ENCODE data around the gene ACTR3C. TPM values are rescaled to one million over a fixed set of nuclear protein-coding genes. Genes with fewer than 3 reads are reported as not detected.

The ACTR3C gene
- total RNA-seq, 1 donor from 2014 or later, result 1.6 TPM

GRCh38 chr7:150367677-150368095 is 44.3 kb upstream of the ACTR3C start:
- Histone ChIP-seq H3K27me3 (ENCODE audit: control insufficient read depth in 3 of 3, insufficient read depth in 3 of 3, low read length in 3 of 3) (no peaks in the 10 kb centered on the region), H3K4me3 (ENCODE audit: low read length in 3 of 3) (peak overlapping the region; percentile 63 to 95 (median 76)), H3K4me1 (ENCODE audit: control insufficient read depth in 3 of 3, insufficient read depth in 3 of 3, low read length in 3 of 3) (peaks cover 35 to 50% (median 40%) of the 10 kb centered on the region in 3 donors), H3K27ac (ENCODE audit: low read depth, low read length) (peak overlapping the region; percentile 98), H3K9ac (ENCODE audit: low read depth in 1 of 3, low read length in 3 of 3) (peak overlapping the region; percentile 84 to 98 (median 96)), H3K36me3 (ENCODE audit: control insufficient read depth in 3 of 3, insufficient read depth in 3 of 3, low read length in 3 of 3) (peaks cover 13 to 28% (median 20%) of the 10 kb centered on the region in 3 donors), H3K9me3 (ENCODE audit: control insufficient read depth in 3 of 3, low read length in 3 of 3) (no peaks in the 10 kb centered on the region)

GRCh38 chr7:150365673-150366398 is 42.5 kb upstream of the ACTR3C start:
- no peak overlapping the region for H3K27ac ChIP-seq (ENCODE audit: low read depth, low read length)
- no peak overlapping the region for H3K9ac ChIP-seq (ENCODE audit: low read depth in 1 of 3, low read length in 3 of 3)
- H3K36me3 ChIP-seq (ENCODE audit: control insufficient read depth in 3 of 3, insufficient read depth in 3 of 3, low read length in 3 of 3), result peaks cover 6 to 13% (median 10%) of the 10 kb centered on the region in 3 donors
- no peaks in the 10 kb centered on the region for H3K9me3 ChIP-seq (ENCODE audit: control insufficient read depth in 3 of 3, low read length in 3 of 3)
- peaks cover 41 to 57% (median 51%) of the 10 kb centered on the region in 3 donors for H3K4me1 ChIP-seq (ENCODE audit: control insufficient read depth in 3 of 3, insufficient read depth in 3 of 3, low read length in 3 of 3)
- no peak overlapping the region for H3K4me3 ChIP-seq (ENCODE audit: low read length in 3 of 3)
- no peaks in the 10 kb centered on the region for H3K27me3 ChIP-seq (ENCODE audit: control insufficient read depth in 3 of 3, insufficient read depth in 3 of 3, low read length in 3 of 3)

GRCh38 chr7:150365194-150365593 is 41.8 kb upstream of the ACTR3C start:
- Histone ChIP-seq H3K4me1 (ENCODE audit: control insufficient read depth in 3 of 3, insufficient read depth in 3 of 3, low read length in 3 of 3) (peaks cover 35 to 51% (median 45%) of the 10 kb centered on the region in 3 donors), H3K9me3 (ENCODE audit: control insufficient read depth in 3 of 3, low read length in 3 of 3) (no peaks in the 10 kb centered on the region), H3K4me3 (ENCODE audit: low read length in 3 of 3) (no peak overlapping the region), H3K27ac (ENCODE audit: low read depth, low read length) (no peak overlapping the region), H3K9ac (ENCODE audit: low read depth in 1 of 3, low read length in 3 of 3) (no peak overlapping the region), H3K27me3 (ENCODE audit: control insufficient read depth in 3 of 3, insufficient read depth in 3 of 3, low read length in 3 of 3) (no peaks in the 10 kb centered on the region), H3K36me3 (ENCODE audit: control insufficient read depth in 3 of 3, insufficient read depth in 3 of 3, low read length in 3 of 3) (peaks cover 4 to 8% (median 6%) of the 10 kb centered on the region in 3 donors)

GRCh38 chr7:150363872-150364271 is 40.5 kb upstream of the ACTR3C start:
- H3K4me3 ChIP-seq (ENCODE audit: low read length in 3 of 3), result no peak overlapping the region
- no peaks in the 10 kb centered on the region for H3K36me3 ChIP-seq (ENCODE audit: control insufficient read depth in 3 of 3, insufficient read depth in 3 of 3, low read length in 3 of 3)
- H3K27ac ChIP-seq (ENCODE audit: low read depth, low read length), result peak overlapping the region; percentile 38
- no peak overlapping the region for H3K9ac ChIP-seq (ENCODE audit: low read depth in 1 of 3, low read length in 3 of 3)
- H3K4me1 ChIP-seq (ENCODE audit: control insufficient read depth in 3 of 3, insufficient read depth in 3 of 3, low read length in 3 of 3), result peaks cover 25 to 48% (median 34%) of the 10 kb centered on the region in 3 donors
- H3K27me3 ChIP-seq (ENCODE audit: control insufficient read depth in 3 of 3, insufficient read depth in 3 of 3, low read length in 3 of 3), result no peaks in the 10 kb centered on the region
- no peaks in the 10 kb centered on the region for H3K9me3 ChIP-seq (ENCODE audit: control insufficient read depth in 3 of 3, low read length in 3 of 3)

GRCh38 chr7:150363370-150363769 is 40.0 kb upstream of the ACTR3C start:
- H3K36me3 ChIP-seq (ENCODE audit: control insufficient read depth in 3 of 3, insufficient read depth in 3 of 3, low read length in 3 of 3), result no peaks in the 10 kb centered on the region

GRCh38 chr7:150361807-150362621 is 38.7 kb upstream of the ACTR3C start:
- no peak overlapping the region for H3K4me3 ChIP-seq (ENCODE audit: low read length in 3 of 3)
- no peaks in the 10 kb centered on the region for H3K27me3 ChIP-seq (ENCODE audit: control insufficient read depth in 3 of 3, insufficient read depth in 3 of 3, low read length in 3 of 3)
- H3K9me3 ChIP-seq (ENCODE audit: control insufficient read depth in 3 of 3, low read length in 3 of 3), result no peaks in the 10 kb centered on the region
- peak overlapping the region; percentile 12 for H3K27ac ChIP-seq (ENCODE audit: low read depth, low read length)
- H3K9ac ChIP-seq (ENCODE audit: low read depth in 1 of 3, low read length in 3 of 3), result peak overlapping the region in 2 of 3 donors; percentile 15 to 42
- peaks cover 25 to 51% (median 32%) of the 10 kb centered on the region in 3 donors for H3K4me1 ChIP-seq (ENCODE audit: control insufficient read depth in 3 of 3, insufficient read depth in 3 of 3, low read length in 3 of 3)
- no peaks in the 10 kb centered on the region for H3K36me3 ChIP-seq (ENCODE audit: control insufficient read depth in 3 of 3, insufficient read depth in 3 of 3, low read length in 3 of 3)

More at GRCh38 chr7:150363370-150363769, 40.0 kb upstream of the ACTR3C start:
- Histone ChIP-seq H3K9ac (ENCODE audit: low read depth in 1 of 3, low read length in 3 of 3) (no peak overlapping the region), H3K27ac (ENCODE audit: low read depth, low read length) (no peak overlapping the region), H3K9me3 (ENCODE audit: control insufficient read depth in 3 of 3, low read length in 3 of 3) (no peaks in the 10 kb centered on the region), H3K27me3 (ENCODE audit: control insufficient read depth in 3 of 3, insufficient read depth in 3 of 3, low read length in 3 of 3) (no peaks in the 10 kb centered on the region), H3K4me3 (ENCODE audit: low read length in 3 of 3) (no peak overlapping the region), H3K4me1 (ENCODE audit: control insufficient read depth in 3 of 3, insufficient read depth in 3 of 3, low read length in 3 of 3) (peaks cover 25 to 48% (median 34%) of the 10 kb centered on the region in 3 donors)

- Histone ChIP-seq H3K36me3 (ENCODE audit: control insufficient read depth in 3 of 3, insufficient read depth in 3 of 3, low read length in 3 of 3) (no peaks in the 10 kb centered on the region), H3K9me3 (ENCODE audit: control insufficient read depth in 3 of 3, low read length in 3 of 3) (no peaks in the 10 kb centered on the region), H3K4me1 (ENCODE audit: control insufficient read depth in 3 of 3, insufficient read depth in 3 of 3, low read length in 3 of 3) (peaks cover 25 to 51% (median 32%) of the 10 kb centered on the region in 3 donors), H3K9ac (ENCODE audit: low read depth in 1 of 3, low read length in 3 of 3) (peak overlapping the region in 1 of 3 donors; percentile 42), H3K27me3 (ENCODE audit: control insufficient read depth in 3 of 3, insufficient read depth in 3 of 3, low read length in 3 of 3) (no peaks in the 10 kb centered on the region), H3K27ac (ENCODE audit: low read depth, low read length) (no peak overlapping the region), H3K4me3 (ENCODE audit: low read length in 3 of 3) (no peak overlapping the region)
These were observed 38.1 kb upstream of the ACTR3C start for GRCh38 chr7:150361402-150361801.

- Histone ChIP-seq H3K27ac (ENCODE audit: low read depth, low read length) (no peak overlapping the region), H3K27me3 (ENCODE audit: control insufficient read depth in 3 of 3, insufficient read depth in 3 of 3, low read length in 3 of 3) (no peaks in the 10 kb centered on the region), H3K36me3 (ENCODE audit: control insufficient read depth in 3 of 3, insufficient read depth in 3 of 3, low read length in 3 of 3) (no peaks in the 10 kb centered on the region), H3K4me3 (ENCODE audit: low read length in 3 of 3) (no peak overlapping the region), H3K4me1 (ENCODE audit: control insufficient read depth in 3 of 3, insufficient read depth in 3 of 3, low read length in 3 of 3) (peaks cover 25 to 51% (median 32%) of the 10 kb centered on the region in 3 donors), H3K9me3 (ENCODE audit: control insufficient read depth in 3 of 3, low read length in 3 of 3) (no peaks in the 10 kb centered on the region), H3K9ac (ENCODE audit: low read depth in 1 of 3, low read length in 3 of 3) (no peak overlapping the region)
These were observed 37.2 kb upstream of the ACTR3C start for GRCh38 chr7:150360363-150361058.

- Histone ChIP-seq H3K9me3 (ENCODE audit: control insufficient read depth in 3 of 3, low read length in 3 of 3) (no peaks in the 10 kb centered on the region), H3K27me3 (ENCODE audit: control insufficient read depth in 3 of 3, insufficient read depth in 3 of 3, low read length in 3 of 3) (no peaks in the 10 kb centered on the region), H3K27ac (ENCODE audit: low read depth, low read length) (no peak overlapping the region), H3K4me1 (ENCODE audit: control insufficient read depth in 3 of 3, insufficient read depth in 3 of 3, low read length in 3 of 3) (peaks cover 25 to 48% (median 32%) of the 10 kb centered on the region in 3 donors), H3K9ac (ENCODE audit: low read depth in 1 of 3, low read length in 3 of 3) (no peak overlapping the region), H3K4me3 (ENCODE audit: low read length in 3 of 3) (no peak overlapping the region), H3K36me3 (ENCODE audit: control insufficient read depth in 3 of 3, insufficient read depth in 3 of 3, low read length in 3 of 3) (no peaks in the 10 kb centered on the region)
These were observed 36.4 kb upstream of the ACTR3C start for GRCh38 chr7:150359622-150360362.

Data from skeletal muscle tissue (tissue), 4 donors.